Measurements from ENCODE around the gene RAB40C. TPM values are rescaled to one million over a fixed set of nuclear protein-coding genes. Genes with fewer than 3 reads are reported as not detected.
"Not testable (repeated sequence)": the region's sequence is repeated elsewhere in the genome, so short reads cannot be mapped to it uniquely, and the experiment has no call there.

The RAB40C gene
- total RNA-seq, 1 experiment from 2014 or later: 15.2 TPM

GRCh38 chr16:588889-589657 lies 793 bp upstream of the RAB40C start:
- peak; percentile 88 for DNase-seq (ENCODE audit: low read depth)

- DNase-seq (ENCODE audit: low read depth): peak; percentile 31
These were observed 435 bp downstream of the RAB40C start for GRCh38 chr16:590188-590814.

GRCh38 chr16:590815-591200 lies 942 bp downstream of the RAB40C start:
- DNase-seq (ENCODE audit: low read depth): no peak

- no peak for DNase-seq (ENCODE audit: low read depth)
These were observed 1.4 kb downstream of the RAB40C start for GRCh38 chr16:591231-591630.

GRCh38 chr16:591892-592517 lies 2.1 kb downstream of the RAB40C start:
- DNase-seq (ENCODE audit: low read depth): no peak

GRCh38 chr16:592518-593306 lies 2.8 kb downstream of the RAB40C start:
- DNase-seq (ENCODE audit: low read depth): no peak

- no peak for DNase-seq (ENCODE audit: low read depth)
These were observed 3.5 kb downstream of the RAB40C start for GRCh38 chr16:593406-593805.

GRCh38 chr16:593807-594206 lies 3.9 kb downstream of the RAB40C start:
- no peak for DNase-seq (ENCODE audit: low read depth)

- DNase-seq (ENCODE audit: low read depth): no peak
These were observed 5.2 kb downstream of the RAB40C start for GRCh38 chr16:595094-595528.

- DNase-seq (ENCODE audit: low read depth): no peak
These were observed 6.3 kb downstream of the RAB40C start for GRCh38 chr16:595942-596735.

GRCh38 chr16:596736-597060 lies 6.8 kb downstream of the RAB40C start:
- no peak for DNase-seq (ENCODE audit: low read depth)

GRCh38 chr16:597655-598054 lies 7.8 kb downstream of the RAB40C start:
- not testable (repeated sequence) for DNase-seq (ENCODE audit: low read depth)

- no peak for DNase-seq (ENCODE audit: low read depth)
These were observed 9.2 kb downstream of the RAB40C start for GRCh38 chr16:598823-599739.

GRCh38 chr16:600781-601180 lies 10.9 kb downstream of the RAB40C start:
- no peak for DNase-seq (ENCODE audit: low read depth)

- DNase-seq (ENCODE audit: low read depth): no peak
These were observed 14.1 kb downstream of the RAB40C start for GRCh38 chr16:603933-604332.

- DNase-seq (ENCODE audit: low read depth): no peak
These were observed 16.9 kb downstream of the RAB40C start for GRCh38 chr16:606656-607307.

- DNase-seq (ENCODE audit: low read depth): no peak
These were observed 18.2 kb downstream of the RAB40C start for GRCh38 chr16:608019-608418.

- no peak for DNase-seq (ENCODE audit: low read depth)
These were observed 19.4 kb downstream of the RAB40C start for GRCh38 chr16:609316-609715.

- DNase-seq (ENCODE audit: low read depth): no peak
These were observed 20.1 kb downstream of the RAB40C start for GRCh38 chr16:609984-610383.
